Endothelial cell of umbilical vein (primary cell): Measurements from ENCODE around the gene CEP83. TPM values are rescaled to one million over a fixed set of nuclear protein-coding genes. Genes with fewer than 3 reads are reported as not detected.

Experiments
- BruUV-seq: library from RNA; stranded (reverse); fragments of 400-500 nt; replicated peaks from 2 replicates; lab custom pipeline; 2021; lab: Mats Ljungman, UMichigan
- CTCF ChIA-PET: fragments of 300-600, 350-600 bp; sonication (Branson Sonifier 250); formaldehyde crosslinking; loops from one replicate; lab custom pipeline; 2021; ENCODE audit warnings: antibody characterized with exemption, inconsistent platforms; lab: Charles Lee
- POLR2A ChIA-PET: fragments of 300-600, 350-600 bp; sonication (Branson Sonifier 250); formaldehyde crosslinking; loops from one replicate; lab custom pipeline; 2021; ENCODE audit warnings: antibody characterized with exemption, inconsistent platforms; lab: Charles Lee
- DNase-seq: peaks from one replicate; pipeline ENCODE4 v3.0.0-alpha.2; 2011; ENCODE audit warnings: low read depth, low spot score
- FAIRE-seq: peaks from 2 replicates; lab custom pipeline; 2011; peaks lifted over from hg19 to GRCh38; lab: Jason Lieb, UNC
- H2AFZ ChIP-seq: 2 replicates; pipeline ENCODE4 v1.6.0; 2012; ENCODE audit warnings: low read depth, low read length, control low read depth, inconsistent platforms
- H3K27ac ChIP-seq: 2 replicates; pipeline ENCODE4 v1.5.1; 2011; ENCODE audit warnings: low read depth, mild to moderate bottlenecking, control low read depth, low read length, moderate library complexity; ENCODE audit not compliant: insufficient read depth
- H3K27me3 ChIP-seq, 2 experiments: 2 replicates each; pipeline versions ENCODE4 v1.6.0 to v1.6.1; 2011; ENCODE audit warnings: low read length in 2 of 2, mixed read lengths in 1 of 2; ENCODE audit not compliant: control insufficient read depth in 2 of 2, insufficient read depth in 2 of 2
- H3K36me3 ChIP-seq, 2 experiments: 2 replicates in 1 of 2; 3 replicates in 1 of 2; pipeline ENCODE4 v1.5.1; 2011; ENCODE audit warnings: low read length in 2 of 2, mild to moderate bottlenecking in 1 of 2, moderate library complexity in 1 of 2; ENCODE audit not compliant: control insufficient read depth in 2 of 2, insufficient read depth in 2 of 2; ENCODE audit errors: extremely low read depth in 1 of 2
- H3K4me1 ChIP-seq: 3 replicates; pipeline ENCODE4 v1.5.1; 2011; ENCODE audit warnings: mild to moderate bottlenecking, low read length; ENCODE audit not compliant: control insufficient read depth, insufficient read depth; ENCODE audit errors: extremely low read depth
- H3K4me2 ChIP-seq: 2 replicates; pipeline ENCODE4 v1.6.1; 2011; ENCODE audit warnings: low read length, control low read depth, mixed read lengths; ENCODE audit not compliant: insufficient read depth
- H3K4me3 ChIP-seq, 3 experiments: fragments of 200-600 bp in 1 of 3; sonication (generic), shearing (Covaris generic) in 1 of 3; replicated peaks in 1 of 3; 2 replicates each; pipeline ENCODE4 v1.5.1; 2011 to 2016; ENCODE audit warnings: control low read depth in 3 of 3, low read length in 3 of 3, mild to moderate bottlenecking in 2 of 3, inconsistent platforms in 1 of 3, low read depth in 1 of 3, moderate library complexity in 1 of 3; ENCODE audit not compliant: insufficient read depth in 1 of 3
- H3K79me2 ChIP-seq: 2 replicates; pipeline ENCODE4 v1.6.0; 2012; ENCODE audit warnings: low read length, inconsistent platforms; ENCODE audit not compliant: control insufficient read depth, insufficient read depth
- H3K9ac ChIP-seq: replicated peaks from 2 replicates; pipeline ENCODE3; 2011; ENCODE audit warnings: low read length, control low read depth; ENCODE audit not compliant: insufficient read depth; ENCODE audit errors: extremely low read depth
- H3K9me1 ChIP-seq: replicated peaks from 3 replicates; pipeline ENCODE4 v1.6.0; 2011; ENCODE audit warnings: mild to moderate bottlenecking, low read length; ENCODE audit not compliant: control insufficient read depth, insufficient read depth; ENCODE audit errors: extremely low read depth
- H3K9me3 ChIP-seq: replicated peaks from 2 replicates; pipeline ENCODE4 v1.5.1; 2012; ENCODE audit warnings: low read length, inconsistent platforms; ENCODE audit not compliant: control insufficient read depth, insufficient read depth
- H4K20me1 ChIP-seq: replicated peaks from 2 replicates; pipeline ENCODE3; 2011; ENCODE audit warnings: mild to moderate bottlenecking, low read length; ENCODE audit not compliant: control insufficient read depth, insufficient read depth; ENCODE audit errors: extremely low read depth
- FOS ChIP-seq: IDR thresholded peaks from 2 replicates; pipeline ENCODE4 v1.6.1; 2011; ENCODE audit warnings: mild to moderate bottlenecking, low read length, moderate library complexity, borderline replicate concordance; ENCODE audit not compliant: insufficient read depth
- GATA2 ChIP-seq: IDR thresholded peaks from 2 replicates; pipeline ENCODE4 v1.7.0; 2011; ENCODE audit warnings: low read depth, mild to moderate bottlenecking, moderate library complexity, mixed read lengths, low read length; ENCODE audit not compliant: insufficient read length, insufficient read depth
- MYC ChIP-seq: IDR thresholded peaks from one replicate; pipeline ENCODE4 v1.6.1; 2011; ENCODE audit warnings: mild to moderate bottlenecking, low read depth, low read length
- POLR2A ChIP-seq: IDR thresholded peaks from 2 replicates; pipeline ENCODE4 v1.6.1; 2012; ENCODE audit warnings: low read depth, mild to moderate bottlenecking, control low read depth, low read length
- POLR2AphosphoS5 ChIP-seq: IDR thresholded peaks from 2 replicates; pipeline ENCODE4 v1.6.1; 2012; ENCODE audit warnings: low read depth, mild to moderate bottlenecking, control low read depth, low read length, moderate library complexity; ENCODE audit not compliant: insufficient read depth
- dilution Hi-C: fragments of 300-500 bp; cut with MboI; formaldehyde crosslinking; loops from one replicate; pipeline ENCODE4 v1.15.0; 2019; ENCODE audit warnings: low sequenced_read_pairs; ENCODE audit not compliant: extremely low pct_ligation_motif_present
- intact Hi-C: fragments of 100-400 bp; cut with micrococcal nuclease; formaldehyde crosslinking; loops from one replicate; pipeline ENCODE4 v1.10.0; 2022
- polyA plus RNA-seq, 4 experiments: library from polyadenylated mRNA; depleted of rRNA in 3 of 4; stranded (reverse) in 3 of 4; unstranded in 1 of 4; fragments of >200 nt; gene quantifications; 2 replicates each; pipeline versions ENCODE4 v1.2.1 to v1.2.3, GENCODE V29; 2011 to 2012; ENCODE audit warnings: missing spikeins in 1 of 4
- total RNA-seq: library from RNA; stranded (reverse); gene quantifications from 2 replicates; pipeline ENCODE4 v1.2.3, GENCODE V29; 2021
- TF ChIP-seq, protein P1 (sequence below), 2 donors: IDR thresholded peaks; 1 replicate in 1 of 2; 2 replicates in 1 of 2; pipeline ENCODE4 v1.5.1; 2011; ENCODE audit warnings: low read length in 2 of 2, mild to moderate bottlenecking in 2 of 2, moderate library complexity in 2 of 2, control low read depth in 1 of 2, inconsistent platforms in 1 of 2, low read depth in 1 of 2; ENCODE audit not compliant: insufficient read depth in 1 of 2; ENCODE audit errors: extremely low read depth in 1 of 2
- TF ChIP-seq, protein P2 (sequence below): IDR thresholded peaks from 2 replicates; pipeline ENCODE4 v1.6.1; 2011; ENCODE audit not compliant: insufficient read depth, insufficient read length

CEP83 gene
- total and polyA plus RNA-seq, 2 donors (not counting 3 experiments of a cell fraction or from before 2014, with no cell fraction given) = 2.9 to 15.3 TPM

GRCh38 chr12:94265539-94265938 lies 194.1 kb downstream of the CEP83 start:
- dilution Hi-C loops (no loop called here), intact Hi-C loops (no loop called here)
- Histone ChIP-seq H4K20me1 (no peaks in the 10 kb centered on the region), H3K4me1 (no peaks in the 10 kb centered on the region), H3K9me1 (no peaks in the 10 kb centered on the region), H3K9ac (no peak overlapping the region), H3K36me3 (no peaks in the 10 kb centered on the region), H2AFZ (no peak overlapping the region), H3K27ac (no peak overlapping the region), H3K4me2 (no peak overlapping the region), H3K4me3 (no peak overlapping the region), H3K27me3 (peaks cover 5 to 17% of the 10 kb centered on the region in 2 experiments), H3K79me2 (no peaks in the 10 kb centered on the region), H3K9me3 (no peaks in the 10 kb centered on the region)
- FAIRE-seq (no peak), DNase-seq (no peak)
- TF ChIP-seq GATA2 (no peak), POLR2AphosphoS5 (no peak), POLR2A (no peak), FOS (no peak), MYC (no peak)
- TF ChIP-seq, protein P1, sequence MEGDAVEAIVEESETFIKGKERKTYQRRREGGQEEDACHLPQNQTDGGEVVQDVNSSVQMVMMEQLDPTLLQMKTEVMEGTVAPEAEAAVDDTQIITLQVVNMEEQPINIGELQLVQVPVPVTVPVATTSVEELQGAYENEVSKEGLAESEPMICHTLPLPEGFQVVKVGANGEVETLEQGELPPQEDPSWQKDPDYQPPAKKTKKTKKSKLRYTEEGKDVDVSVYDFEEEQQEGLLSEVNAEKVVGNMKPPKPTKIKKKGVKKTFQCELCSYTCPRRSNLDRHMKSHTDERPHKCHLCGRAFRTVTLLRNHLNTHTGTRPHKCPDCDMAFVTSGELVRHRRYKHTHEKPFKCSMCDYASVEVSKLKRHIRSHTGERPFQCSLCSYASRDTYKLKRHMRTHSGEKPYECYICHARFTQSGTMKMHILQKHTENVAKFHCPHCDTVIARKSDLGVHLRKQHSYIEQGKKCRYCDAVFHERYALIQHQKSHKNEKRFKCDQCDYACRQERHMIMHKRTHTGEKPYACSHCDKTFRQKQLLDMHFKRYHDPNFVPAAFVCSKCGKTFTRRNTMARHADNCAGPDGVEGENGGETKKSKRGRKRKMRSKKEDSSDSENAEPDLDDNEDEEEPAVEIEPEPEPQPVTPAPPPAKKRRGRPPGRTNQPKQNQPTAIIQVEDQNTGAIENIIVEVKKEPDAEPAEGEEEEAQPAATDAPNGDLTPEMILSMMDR (IDR thresholded peaks at IDR 0.05; ENCODE audit: extremely low read depth in 1 of 2, insufficient read depth in 1 of 2, low read depth in 1 of 2, low read length in 2 of 2) = no peak
- TF ChIP-seq, protein P2, sequence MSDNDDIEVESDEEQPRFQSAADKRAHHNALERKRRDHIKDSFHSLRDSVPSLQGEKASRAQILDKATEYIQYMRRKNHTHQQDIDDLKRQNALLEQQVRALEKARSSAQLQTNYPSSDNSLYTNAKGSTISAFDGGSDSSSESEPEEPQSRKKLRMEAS = no peak
- POLR2A ChIA-PET = no interaction called here
- BruUV-seq = no TSS peak
- CTCF ChIA-PET = no interaction called here
